H7 (cell line): ENCODE results near the gene LAMTOR4. TPM values are rescaled to one million over a fixed set of nuclear protein-coding genes. Genes with fewer than 3 reads are reported as not detected.

ENCODE experiments used
- total RNA-seq: library from RNA; depleted of rRNA; stranded (reverse); fragments of >200 nt; shearing (Covaris generic); gene quantifications from 2 replicates; pipeline ENCODE4 v1.2.3, GENCODE V29; 2014; rRNA removed

The LAMTOR4 gene
- total RNA-seq, 1 experiment from 2014 or later: 165 TPM

Other genes with a start within 250 kb of the LAMTOR4 start
- gene TRIM4, start 229.4 kb upstream of the LAMTOR4 start, total RNA-seq: 0.28 TPM in 1 of 2 replicates, not detected in the other
- 0.10 and 0.37 TPM in 2 replicates for gene GJC3, start 219.3 kb upstream of the LAMTOR4 start, total RNA-seq
- not detected in 2 replicates for gene AZGP1, start 172.9 kb upstream of the LAMTOR4 start, total RNA-seq
- gene ZKSCAN1, start 133.3 kb upstream of the LAMTOR4 start, total RNA-seq: 9.0 and 17.0 TPM in 2 replicates
- gene ZSCAN21, start 99.1 kb upstream of the LAMTOR4 start, total RNA-seq: 27.2 and 32.9 TPM in 2 replicates
- gene ZNF3, start 67.2 kb upstream of the LAMTOR4 start, total RNA-seq: 40.8 and 51.0 TPM in 2 replicates
- gene COPS6, start 59.9 kb upstream of the LAMTOR4 start, total RNA-seq: 51.8 and 59.6 TPM in 2 replicates
- gene MCM7, start 47.5 kb upstream of the LAMTOR4 start, total RNA-seq: 363 and 383 TPM in 2 replicates
- gene AP4M1, start 47.3 kb upstream of the LAMTOR4 start, total RNA-seq: 15.1 and 23.3 TPM in 2 replicates
- 104 and 106 TPM in 2 replicates for gene TAF6, start 29.6 kb upstream of the LAMTOR4 start, total RNA-seq
- 12.2 and 17.1 TPM in 2 replicates for gene CNPY4, start 29.3 kb upstream of the LAMTOR4 start, total RNA-seq
- gene MBLAC1, start 22.0 kb upstream of the LAMTOR4 start, total RNA-seq: 1.1 and 3.5 TPM in 2 replicates
- 13.6 and 14.8 TPM in 2 replicates for gene TRAPPC14, start 9.8 kb downstream of the LAMTOR4 start, total RNA-seq
- 0.73 and 3.1 TPM in 2 replicates for gene GAL3ST4, start 19.7 kb downstream of the LAMTOR4 start, total RNA-seq
- 39.1 and 65.8 TPM in 2 replicates for gene GPC2, start 28.5 kb downstream of the LAMTOR4 start, total RNA-seq
- 2.4 and 10.3 TPM in 2 replicates for gene STAG3, start 29.0 kb downstream of the LAMTOR4 start, total RNA-seq
- 0.11 TPM in 1 of 2 replicates, not detected in the other for gene PVRIG, start 71.0 kb downstream of the LAMTOR4 start, total RNA-seq
- gene SPDYE3, start 158.8 kb downstream of the LAMTOR4 start, total RNA-seq: not detected in 2 replicates
- gene PILRB, start 209.2 kb downstream of the LAMTOR4 start, total RNA-seq: 18.6 and 25.6 TPM in 2 replicates
- 0.28 and 1.6 TPM in 2 replicates for gene PILRA, start 224.6 kb downstream of the LAMTOR4 start, total RNA-seq